MCF 10A (cell line): ENCODE measurements around the gene MEF2B. TPM values are rescaled to one million over a fixed set of nuclear protein-coding genes. Genes with fewer than 3 reads are reported as not detected.

Experiments
- BruUV-seq: library from RNA; stranded (reverse); fragments of 400-500 nt; replicated peaks from 2 replicates; lab custom pipeline; 2021; lab: Mats Ljungman, UMichigan
- CTCF ChIA-PET: fragments of 300-600 bp; sonication (Branson Sonifier 250); formaldehyde crosslinking; extraction: SDS; loops from one replicate; lab custom pipeline; 2021; ENCODE audit warnings: antibody characterized with exemption, inconsistent platforms; lab: Yijun Ruan, JAX
- POLR2A ChIA-PET: fragments of 300-600, 350-650 bp; sonication (Branson Sonifier 250); formaldehyde crosslinking; extraction: SDS; loops from one replicate; lab custom pipeline; 2020; ENCODE audit warnings: antibody characterized with exemption, inconsistent platforms; lab: Yijun Ruan, JAX
- DNase-seq: peaks from one replicate; pipeline ENCODE4 v3.0.0-alpha.2; 2018; ENCODE audit not compliant: unreplicated experiment
- H3K27ac Mint-ChIP-seq: one replicate; pipeline ENCODE4 v1.8.0; 2022; ENCODE audit warnings: mild to moderate bottlenecking, low read depth, mixed read lengths; ENCODE audit not compliant: unreplicated experiment
- H3K27me3 Mint-ChIP-seq: one replicate; pipeline ENCODE4 v1.8.0; 2022; ENCODE audit warnings: mixed read lengths; ENCODE audit not compliant: insufficient read depth, unreplicated experiment
- H3K36me3 Mint-ChIP-seq: one replicate; pipeline ENCODE4 v1.8.0; 2022; ENCODE audit warnings: mild to moderate bottlenecking, moderate library complexity, mixed read lengths; ENCODE audit not compliant: insufficient read depth, unreplicated experiment
- H3K4me1 Mint-ChIP-seq: one replicate; pipeline ENCODE4 v1.8.0; 2022; ENCODE audit warnings: mixed read lengths; ENCODE audit not compliant: insufficient read depth, unreplicated experiment
- H3K4me3 Mint-ChIP-seq: one replicate; pipeline ENCODE4 v1.8.0; 2022; ENCODE audit warnings: mild to moderate bottlenecking, moderate library complexity, mixed read lengths; ENCODE audit not compliant: unreplicated experiment
- H3K9me3 Mint-ChIP-seq: one replicate; pipeline ENCODE4 v1.8.0; 2022; ENCODE audit warnings: mixed read lengths; ENCODE audit not compliant: unreplicated experiment
- CTCF ChIP-seq: fragments of 200-600 bp; IDR thresholded peaks from one replicate; pipeline ENCODE4 v1.8.0; 2022; ENCODE audit warnings: antibody characterized with exemption, mild to moderate bottlenecking; ENCODE audit not compliant: unreplicated experiment
- intact Hi-C: fragments of 100-400 bp; cut with micrococcal nuclease; formaldehyde crosslinking; loops from 2 replicates; pipeline ENCODE4 v1.14.1; 2022
- total RNA-seq: library from RNA; stranded (reverse); gene quantifications from 2 replicates; pipeline ENCODE4 v1.2.3, GENCODE V29; 2022

Gene MEF2B
- total RNA-seq, 1 experiment from 2014 or later: 1.4 TPM

- TF ChIP-seq CTCF: no peak
- no peaks in the 10 kb centered on the region for H3K36me3 Mint-ChIP-seq
- BruUV-seq: no TSS peak
- no peaks in the 10 kb centered on the region for H3K9me3 Mint-ChIP-seq
- intact Hi-C loops: no loop called here
- ChIA-PET CTCF (no interaction called here), POLR2A (no interaction called here)
- H3K4me3 Mint-ChIP-seq: no peak overlapping the region
- H3K27ac Mint-ChIP-seq: no peak overlapping the region
- no peaks in the 10 kb centered on the region for H3K27me3 Mint-ChIP-seq
- no peak for DNase-seq
- H3K4me1 Mint-ChIP-seq: no peaks in the 10 kb centered on the region
These were observed 4.7 kb downstream of the MEF2B start for GRCh38 chr19:19165396-19165795.

- no TSS peak for BruUV-seq
- no peak for TF ChIP-seq CTCF
- ChIA-PET POLR2A (no interaction called here), CTCF (no interaction called here)
- no peaks in the 10 kb centered on the region for H3K4me1 Mint-ChIP-seq
- H3K27me3 Mint-ChIP-seq: no peaks in the 10 kb centered on the region
- peaks cover 6% of the 10 kb centered on the region for H3K36me3 Mint-ChIP-seq
- DNase-seq: no peak
- no peak overlapping the region for H3K27ac Mint-ChIP-seq
- H3K4me3 Mint-ChIP-seq: no peak overlapping the region
- H3K9me3 Mint-ChIP-seq: no peaks in the 10 kb centered on the region
- intact Hi-C loops: no loop called here
These were observed 7.6 kb downstream of the MEF2B start for GRCh38 chr19:19162495-19162894.

- intact Hi-C loops: no loop called here
- BruUV-seq: no TSS peak
- ChIA-PET CTCF (interaction anchor here (0.6 to 0.8 kb wide), 2 partner anchors 13 to 457 kb away, joined by 3 read pairs; no protein-coding TSS in a partner anchor), POLR2A (no interaction called here)
- no peak for DNase-seq
- H3K4me1 Mint-ChIP-seq: no peaks in the 10 kb centered on the region
- H3K36me3 Mint-ChIP-seq: peaks cover 6% of the 10 kb centered on the region
- no peak overlapping the region for H3K27ac Mint-ChIP-seq
- H3K9me3 Mint-ChIP-seq: no peaks in the 10 kb centered on the region
- H3K27me3 Mint-ChIP-seq: no peaks in the 10 kb centered on the region
- TF ChIP-seq CTCF: no peak
- H3K4me3 Mint-ChIP-seq: no peak overlapping the region
These were observed 9.5 kb downstream of the MEF2B start for GRCh38 chr19:19160461-19161035.

GRCh38 chr19:19159534-19159933 is 10.5 kb downstream of the MEF2B start:
- Mint-ChIP-seq H3K4me1 (no peaks in the 10 kb centered on the region), H3K27ac (no peak overlapping the region), H3K4me3 (no peak overlapping the region), H3K27me3 (no peaks in the 10 kb centered on the region), H3K9me3 (no peaks in the 10 kb centered on the region), H3K36me3 (peaks cover 6% of the 10 kb centered on the region)
- intact Hi-C loops: no loop called here
- ChIA-PET POLR2A (interaction anchor here (0.6 kb wide), 1 partner anchor 9 kb away, joined by 3 read pairs; no protein-coding TSS in a partner anchor), CTCF (interaction anchor here (0.6 to 4.2 kb wide), 3 partner anchors 13 to 15 kb away, joined by 3 to 25 read pairs (median 4); no protein-coding TSS in a partner anchor)
- no peak for DNase-seq
- no peak for TF ChIP-seq CTCF
- no TSS peak for BruUV-seq
